K562 (cell line): ENCODE results near the gene ZDHHC22. TPM values are rescaled to one million over a fixed set of nuclear protein-coding genes. Genes with fewer than 3 reads are reported as not detected.

ENCODE experiments used
- ATAC-seq: fragments of 200-7000 bp; cut with Tn5 transposase; 3 replicates; pipeline ENCODE4 v1.9.1; 2020; ENCODE audit warnings: moderate library complexity
- BruUV-seq: library from RNA; stranded (reverse); fragments of 400-500 nt; replicated peaks from 2 replicates; lab custom pipeline; 2021; lab: Mats Ljungman, UMichigan
- CTCF ChIA-PET: fragments of 300-600 bp; formaldehyde crosslinking; extraction: SDS; loops from one replicate; lab custom pipeline; 2021; ENCODE audit warnings: low intra/inter-chr PET ratio; lab: Yijun Ruan, JAX
- POLR2A ChIA-PET: fragments of 300-600, 350-650 bp; sonication (Branson Sonifier 250); formaldehyde crosslinking; extraction: SDS; loops from one replicate; lab custom pipeline; 2021; ENCODE audit warnings: antibody characterized with exemption, inconsistent platforms; lab: Yijun Ruan, JAX
- DNase-seq, 4 experiments: peaks; one replicate each; pipeline versions ENCODE4 v3.0.0 to v3.0.0-alpha.2; 2011 to 2018; ENCODE audit warnings: low spot score in 3 of 4, mixed read lengths in 3 of 4; ENCODE audit errors: extremely low read depth in 1 of 4
- FAIRE-seq: peaks from 2 replicates; lab custom pipeline; 2011; peaks lifted over from hg19 to GRCh38; lab: Jason Lieb, UNC
- H2AFZ ChIP-seq: 2 replicates; pipeline ENCODE4 v1.6.0; 2011; ENCODE audit warnings: low read depth, low read length, control low read depth, inconsistent platforms
- H3K27ac ChIP-seq: fragments of 200-600 bp; 3 replicates; pipeline ENCODE4 v1.8.0; 2011; ENCODE audit warnings: low read depth, mild to moderate bottlenecking, control low read depth, inconsistent platforms, low read length, moderate library complexity, mixed read lengths; ENCODE audit errors: extremely low read depth
- H3K27me3 ChIP-seq, 2 experiments: fragments of 300-600 bp in 1 of 2; 2 replicates in 1 of 2; 3 replicates in 1 of 2; pipeline versions ENCODE4 v1.6.0 to v1.8.0; 2011; ENCODE audit warnings: inconsistent platforms in 2 of 2, low read length in 2 of 2, mild to moderate bottlenecking in 1 of 2, mixed read lengths in 1 of 2, moderate library complexity in 1 of 2; ENCODE audit not compliant: control insufficient read depth in 2 of 2, insufficient read depth in 2 of 2
- H3K36me3 ChIP-seq: fragments of 300-600 bp; 3 replicates; pipeline ENCODE4 v1.8.0; 2011; ENCODE audit warnings: mild to moderate bottlenecking, low read length, inconsistent platforms; ENCODE audit not compliant: control insufficient read depth, insufficient read depth
- H3K4me1 ChIP-seq, 2 experiments: fragments of 200-600 bp in 1 of 2; replicated peaks in 1 of 2; 2 replicates in 1 of 2; 3 replicates in 1 of 2; pipeline versions ENCODE4 v1.5.1 to v1.8.0; 2011; ENCODE audit warnings: inconsistent platforms in 2 of 2, low read length in 2 of 2, mild to moderate bottlenecking in 1 of 2, mixed read lengths in 1 of 2, moderate library complexity in 1 of 2; ENCODE audit not compliant: control insufficient read depth in 2 of 2, insufficient read depth in 2 of 2
- H3K4me2 ChIP-seq: 2 replicates; pipeline ENCODE4 v1.6.1; 2011; ENCODE audit warnings: low read length, control low read depth, inconsistent platforms, mixed read lengths; ENCODE audit not compliant: insufficient read depth
- H3K4me3 ChIP-seq: fragments of 200-600 bp; sonication (generic), shearing (Covaris generic); 2 replicates; pipeline ENCODE4 v1.5.1; 2016; ENCODE audit warnings: control low read depth, inconsistent platforms
- H3K79me2 ChIP-seq: fragments of 200-600 bp; 3 replicates; pipeline ENCODE4 v1.8.0; 2011; ENCODE audit warnings: low read length, inconsistent platforms; ENCODE audit not compliant: control insufficient read depth, insufficient read depth
- H3K9ac ChIP-seq, 2 experiments: 2 replicates each; pipeline versions ENCODE4 v1.6.0 to v1.6.1; 2011; ENCODE audit warnings: low read depth in 2 of 2, low read length in 2 of 2, control low read depth in 1 of 2, inconsistent platforms in 1 of 2, mild to moderate bottlenecking in 1 of 2, mixed read lengths in 1 of 2; ENCODE audit not compliant: insufficient read depth in 1 of 2
- H3K9me1 ChIP-seq: one replicate; pipeline ENCODE4 v1.6.0; 2011; ENCODE audit warnings: inconsistent platforms, mild to moderate bottlenecking, low read length, moderate library complexity; ENCODE audit not compliant: control insufficient read depth, insufficient read depth
- H3K9me3 ChIP-seq: replicated peaks from 2 replicates; pipeline ENCODE4 v1.5.1; 2011; ENCODE audit warnings: low read depth, low read length, inconsistent platforms; ENCODE audit not compliant: control insufficient read depth, insufficient read depth
- H4K20me1 ChIP-seq: replicated peaks from 2 replicates; pipeline ENCODE4 v1.6.1; 2011; ENCODE audit warnings: low read length, inconsistent platforms, mixed read lengths; ENCODE audit not compliant: control insufficient read depth, insufficient read depth
- BRD4 ChIP-seq: fragments of 200-600 bp; sonication (generic); IDR thresholded peaks from 2 replicates; pipeline ENCODE4 v1.6.1; 2017; ENCODE audit warnings: inconsistent platforms
- EP400 ChIP-seq: fragments of 450-650 bp; IDR thresholded peaks from 2 replicates; pipeline ENCODE4 v1.6.1; 2017; ENCODE audit warnings: antibody characterized with exemption, mild to moderate bottlenecking, moderate library complexity
- ETV1 ChIP-seq: fragments of 450-650 bp; conservative IDR thresholded peaks from 2 replicates; pipeline ENCODE4 v1.6.1; 2016; ENCODE audit warnings: missing genetic modification characterization, control low read depth, low read depth, missing compliant biosample characterization
- HDAC1 ChIP-seq, 2 experiments: fragments of 450-650 bp; IDR thresholded peaks; 2 replicates each; pipeline ENCODE4 v1.6.1; 2016 to 2017; ENCODE audit warnings: inconsistent platforms in 1 of 2, mild to moderate bottlenecking in 1 of 2, moderate library complexity in 1 of 2
- NRF1 ChIP-seq, 2 experiments: fragments of 450-650 bp; IDR thresholded peaks in 1 of 2; conservative IDR thresholded peaks in 1 of 2; 2 replicates each; pipeline ENCODE4 v1.6.1; 2014; ENCODE audit warnings: mild to moderate bottlenecking in 2 of 2
- SRF ChIP-seq, 2 experiments: fragments of 250-450, 450-650 bp in 1 of 2; sonication (Bioruptor Pico) in 1 of 2; sonication (generic) in 1 of 2; formaldehyde crosslinking; IDR thresholded peaks; 2 replicates each; pipeline versions ENCODE4 v1.5.0 to v1.5.1; 2020 to 2022; ENCODE audit warnings: mild to moderate bottlenecking in 1 of 2, missing genetic modification reagents in 1 of 2
- TAF15 ChIP-seq: fragments of 200-400 bp; formaldehyde crosslinking; IDR thresholded peaks from 2 replicates; pipeline ENCODE4 v1.6.1; 2017; ENCODE audit warnings: mild to moderate bottlenecking, low read depth, low read length, moderate library complexity
- TBL1XR1 ChIP-seq, 2 experiments: IDR thresholded peaks; 2 replicates each; pipeline ENCODE4 v1.6.1; 2012; ENCODE audit warnings: improper control_type of control experiment in 2 of 2, low read length in 2 of 2, mild to moderate bottlenecking in 1 of 2
- THRAP3 ChIP-seq: fragments of 450-650 bp; IDR thresholded peaks from 2 replicates; pipeline ENCODE4 v1.6.1; 2016; ENCODE audit warnings: mild to moderate bottlenecking, inconsistent platforms, borderline replicate concordance
- ZNF316 ChIP-seq: fragments of 450-650 bp; IDR thresholded peaks from 2 replicates; pipeline ENCODE4 v1.6.1; 2016
- WGBS: fragments of 100-300 bp; shearing (Covaris generic); methylation state at CpG from one replicate; pipeline ENCODE4 v1.1.6; 2016; ENCODE audit warnings: low coverage, mixed read lengths; ENCODE audit not compliant: insufficient coverage; ENCODE audit errors: missing lambda C conversion rate; 5-methylcytosine and 5-hydroxymethylcytosine counted together
- in situ Hi-C: fragments of 300-500 bp; cut with MboI; formaldehyde crosslinking; loops from 4 replicates; pipeline ENCODE4 v1.15.0; 2018; ENCODE audit warnings: inconsistent platforms, mixed read lengths
- intact Hi-C: fragments of 100-400 bp; cut with micrococcal nuclease; formaldehyde crosslinking; loops from 2 replicates; pipeline ENCODE4 v1.14.2; 2022
- polyA plus RNA-seq, 8 experiments: library from polyadenylated mRNA; depleted of rRNA in 4 of 8; stranded (reverse) in 5 of 8; unstranded in 3 of 8; fragments of >200 nt; fragmentation: Nextera tagmentation in 2 of 8; fragmentation: Illumina TruSeq in 1 of 8; extraction: Ambion mirVana in 2 of 8; extraction: Trizol in 1 of 8; gene quantifications; 2 replicates each; pipeline versions ENCODE4 v1.2.1 to v1.2.3, GENCODE V29; 2011 to 2014; ENCODE audit warnings: inconsistent platforms in 1 of 8, missing spikeins in 1 of 8
- total RNA-seq, 7 experiments: library from RNA; depleted of rRNA in 6 of 7; stranded (reverse); fragments of >200 nt in 6 of 7; fragmentation: Illumina TruSeq in 2 of 7; extraction: Trizol in 2 of 7; gene quantifications; 2 replicates each; pipeline versions ENCODE4 v1.2.1 to v1.2.3, GENCODE V29; 2011 to 2021; ENCODE audit warnings: low replicate concordance in 1 of 7
- TF ChIP-seq, protein P1 (sequence below): fragments of 450-650 bp; IDR thresholded peaks from 2 replicates; pipeline ENCODE4 v1.6.1; 2017; ENCODE audit warnings: antibody characterized with exemption, mild to moderate bottlenecking
- TF ChIP-seq, protein P2 (sequence below), 2 experiments: fragments of 450-650 bp; conservative IDR thresholded peaks; 2 replicates each; pipeline ENCODE4 v1.6.1; 2017; ENCODE audit warnings: mild to moderate bottlenecking in 2 of 2, moderate library complexity in 2 of 2
- TF ChIP-seq, protein P3 (sequence below): fragments of 450-650 bp; formaldehyde crosslinking; IDR thresholded peaks from 2 replicates; pipeline ENCODE4 v1.4.0; 2020; ENCODE audit warnings: mild to moderate bottlenecking, moderate library complexity

ZDHHC22 gene
- total and polyA plus RNA-seq, 9 of the 15 experiments (the other 6 are each of a cell fraction or from before 2014, with no cell fraction given), result not detected

DNA sequence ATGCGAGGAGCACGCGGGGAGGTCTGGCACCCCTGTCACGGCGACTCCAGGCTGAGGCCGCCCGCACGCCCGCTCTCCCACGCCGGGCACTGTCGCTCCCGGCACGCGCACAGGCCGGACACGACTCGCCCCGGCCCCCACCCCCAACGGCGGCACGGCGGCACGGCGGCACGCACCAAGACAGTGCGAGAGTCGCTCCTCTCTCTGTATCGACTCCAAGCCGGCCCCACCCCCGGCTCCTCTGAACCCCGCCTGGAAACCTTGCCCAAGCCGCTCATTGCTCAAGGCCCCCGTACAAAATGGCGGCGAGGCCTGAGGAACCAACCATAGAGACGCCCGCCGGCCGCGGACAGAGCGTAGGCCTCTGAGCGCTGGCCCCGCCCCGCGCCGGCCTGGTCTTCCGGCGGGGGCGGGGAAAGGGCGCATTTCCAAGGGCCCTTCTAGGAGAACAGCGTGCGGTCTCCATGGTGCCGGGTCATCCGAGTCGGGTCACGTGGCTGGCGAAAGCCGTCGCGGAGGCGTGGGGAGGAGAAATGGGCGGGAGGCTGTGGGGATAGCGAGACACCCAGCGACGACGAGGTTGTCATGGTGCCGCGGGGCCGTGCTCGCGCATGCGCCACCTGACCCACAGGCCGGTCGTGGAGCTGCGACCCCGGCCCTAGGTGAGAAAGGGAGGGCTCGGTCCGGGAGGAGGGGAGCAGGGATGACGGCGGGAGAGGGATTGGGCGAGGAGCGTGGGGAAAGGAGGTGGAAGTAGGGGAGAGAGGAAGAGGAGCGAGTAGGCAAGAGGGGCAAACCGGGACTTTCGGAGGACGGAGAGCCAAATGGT, 43.7 kb downstream of the ZDHHC22 start, which contains the start of gene CIPC:
Gene CIPC, plus strand, starts transcription at position 559 of the 829 bp plus-strand sequence. CDS start 7,451 bp downstream, outside the sequence.
- H3K4me3 ChIP-seq, result peak within 1 kb of the TSS; percentile 82
- 0% methylated on average over 24 of the region's 87 CpGs for WGBS
- peak within 1 kb of the TSS; percentile 97 for H2AFZ ChIP-seq
- TF ChIP-seq NRF1 (conservative IDR thresholded peaks at IDR 0.05 in 1 of 2, IDR thresholded peaks at IDR 0.05 in 1 of 2) (peak; percentile 97 to 98), THRAP3 (no peak), EP400 (peak; percentile 89; the same call in 1 of the 2 replicates), ZNF316 (peak; percentile 25; the same call in 1 of the 2 replicates), TAF15 (no peak), ETV1 (0 out of 2 replicates have a peak, but pooled peaks have one; percentile 30), TBL1XR1 (IDR thresholded peaks at IDR 0.05; ENCODE audit: low read length in 2 of 2) (0 out of 4 replicates have a peak, but pooled peaks of 1 of the 2 experiments have one; percentile 22), HDAC1 (IDR thresholded peaks at IDR 0.05) (peak in 1 of 2 experiments; percentile 86; a peak in 2 of 4 replicates), SRF (CRISPR knock-in tag; IDR thresholded peaks at IDR 0.05) (peak in 1 of 2 experiments; percentile 29; a peak in 1 of 4 replicates), BRD4 (no peak)
- TF ChIP-seq, protein P1, sequence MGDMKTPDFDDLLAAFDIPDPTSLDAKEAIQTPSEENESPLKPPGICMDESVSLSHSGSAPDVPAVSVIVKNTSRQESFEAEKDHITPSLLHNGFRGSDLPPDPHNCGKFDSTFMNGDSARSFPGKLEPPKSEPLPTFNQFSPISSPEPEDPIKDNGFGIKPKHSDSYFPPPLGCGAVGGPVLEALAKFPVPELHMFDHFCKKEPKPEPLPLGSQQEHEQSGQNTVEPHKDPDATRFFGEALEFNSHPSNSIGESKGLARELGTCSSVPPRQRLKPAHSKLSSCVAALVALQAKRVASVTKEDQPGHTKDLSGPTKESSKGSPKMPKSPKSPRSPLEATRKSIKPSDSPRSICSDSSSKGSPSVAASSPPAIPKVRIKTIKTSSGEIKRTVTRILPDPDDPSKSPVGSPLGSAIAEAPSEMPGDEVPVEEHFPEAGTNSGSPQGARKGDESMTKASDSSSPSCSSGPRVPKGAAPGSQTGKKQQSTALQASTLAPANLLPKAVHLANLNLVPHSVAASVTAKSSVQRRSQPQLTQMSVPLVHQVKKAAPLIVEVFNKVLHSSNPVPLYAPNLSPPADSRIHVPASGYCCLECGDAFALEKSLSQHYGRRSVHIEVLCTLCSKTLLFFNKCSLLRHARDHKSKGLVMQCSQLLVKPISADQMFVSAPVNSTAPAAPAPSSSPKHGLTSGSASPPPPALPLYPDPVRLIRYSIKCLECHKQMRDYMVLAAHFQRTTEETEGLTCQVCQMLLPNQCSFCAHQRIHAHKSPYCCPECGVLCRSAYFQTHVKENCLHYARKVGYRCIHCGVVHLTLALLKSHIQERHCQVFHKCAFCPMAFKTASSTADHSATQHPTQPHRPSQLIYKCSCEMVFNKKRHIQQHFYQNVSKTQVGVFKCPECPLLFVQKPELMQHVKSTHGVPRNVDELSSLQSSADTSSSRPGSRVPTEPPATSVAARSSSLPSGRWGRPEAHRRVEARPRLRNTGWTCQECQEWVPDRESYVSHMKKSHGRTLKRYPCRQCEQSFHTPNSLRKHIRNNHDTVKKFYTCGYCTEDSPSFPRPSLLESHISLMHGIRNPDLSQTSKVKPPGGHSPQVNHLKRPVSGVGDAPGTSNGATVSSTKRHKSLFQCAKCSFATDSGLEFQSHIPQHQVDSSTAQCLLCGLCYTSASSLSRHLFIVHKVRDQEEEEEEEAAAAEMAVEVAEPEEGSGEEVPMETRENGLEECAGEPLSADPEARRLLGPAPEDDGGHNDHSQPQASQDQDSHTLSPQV, result peak; percentile 71; the same call in 1 of the 2 replicates
- TF ChIP-seq, protein P2, sequence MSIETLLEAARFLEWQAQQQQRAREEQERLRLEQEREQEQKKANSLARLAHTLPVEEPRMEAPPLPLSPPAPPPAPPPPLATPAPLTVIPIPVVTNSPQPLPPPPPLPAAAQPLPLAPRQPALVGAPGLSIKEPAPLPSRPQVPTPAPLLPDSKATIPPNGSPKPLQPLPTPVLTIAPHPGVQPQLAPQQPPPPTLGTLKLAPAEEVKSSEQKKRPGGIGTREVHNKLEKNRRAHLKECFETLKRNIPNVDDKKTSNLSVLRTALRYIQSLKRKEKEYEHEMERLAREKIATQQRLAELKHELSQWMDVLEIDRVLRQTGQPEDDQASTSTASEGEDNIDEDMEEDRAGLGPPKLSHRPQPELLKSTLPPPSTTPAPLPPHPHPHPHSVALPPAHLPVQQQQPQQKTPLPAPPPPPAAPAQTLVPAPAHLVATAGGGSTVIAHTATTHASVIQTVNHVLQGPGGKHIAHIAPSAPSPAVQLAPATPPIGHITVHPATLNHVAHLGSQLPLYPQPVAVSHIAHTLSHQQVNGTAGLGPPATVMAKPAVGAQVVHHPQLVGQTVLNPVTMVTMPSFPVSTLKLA (conservative IDR thresholded peaks at IDR 0.05), result peak; percentile 85 to 91
- TF ChIP-seq, protein P3, sequence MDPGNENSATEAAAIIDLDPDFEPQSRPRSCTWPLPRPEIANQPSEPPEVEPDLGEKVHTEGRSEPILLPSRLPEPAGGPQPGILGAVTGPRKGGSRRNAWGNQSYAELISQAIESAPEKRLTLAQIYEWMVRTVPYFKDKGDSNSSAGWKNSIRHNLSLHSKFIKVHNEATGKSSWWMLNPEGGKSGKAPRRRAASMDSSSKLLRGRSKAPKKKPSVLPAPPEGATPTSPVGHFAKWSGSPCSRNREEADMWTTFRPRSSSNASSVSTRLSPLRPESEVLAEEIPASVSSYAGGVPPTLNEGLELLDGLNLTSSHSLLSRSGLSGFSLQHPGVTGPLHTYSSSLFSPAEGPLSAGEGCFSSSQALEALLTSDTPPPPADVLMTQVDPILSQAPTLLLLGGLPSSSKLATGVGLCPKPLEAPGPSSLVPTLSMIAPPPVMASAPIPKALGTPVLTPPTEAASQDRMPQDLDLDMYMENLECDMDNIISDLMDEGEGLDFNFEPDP (CRISPR knock-in tag), result no peak

More for the DNA sequence above, 43.7 kb downstream of the ZDHHC22 start, which contains the start of gene CIPC:
- no peaks in the 10 kb centered on the region for H3K9me1 ChIP-seq
- peak; percentile 93 for ATAC-seq
- peak within 1 kb of the TSS; percentile 95 for H3K27ac ChIP-seq
- peaks cover 3% of the 10 kb centered on the region; the same call in 1 of the 3 replicates for H3K36me3 ChIP-seq
- BruUV-seq, result no TSS peak
- peaks cover 9 to 13% of the 10 kb centered on the region in 2 experiments; a peak in 4 of 5 replicates for H3K4me1 ChIP-seq
- H3K79me2 ChIP-seq, result peaks cover 40% of the 10 kb centered on the region
- FAIRE-seq, result peak; percentile 91
- H3K9ac ChIP-seq, result peak within 1 kb of the TSS; percentile 90 to 98
- no peaks in the 10 kb centered on the region for H4K20me1 ChIP-seq
- ChIA-PET CTCF (interaction anchor here (1.5 kb wide), 1 partner anchor 222 kb away, joined by 5 read pairs; no protein-coding TSS in a partner anchor), POLR2A (interaction anchor here (0.6 to 3.1 kb wide), 4 partner anchors 13 to 53 kb away, joined by 3 to 11 read pairs (median 5); no protein-coding TSS in a partner anchor)
- in situ Hi-C loops (no loop called here), intact Hi-C loops (no loop called here)
- peak within 1 kb of the TSS; percentile 95 for H3K4me2 ChIP-seq
- H3K27me3 ChIP-seq, result no peaks in the 10 kb centered on the region
- no peaks in the 10 kb centered on the region for H3K9me3 ChIP-seq
- DNase-seq, result peak; percentile 92 to 96 (median 94)
